GM19239 (cell line): ENCODE results near the gene CDH19.

Experiments
- DNase-seq: peaks from one replicate; pipeline ENCODE4 v3.0.0; 2011; ENCODE audit warnings: low spot score; ENCODE audit not compliant: insufficient read length
- FAIRE-seq: peaks from 2 replicates; lab custom pipeline; 2011; peaks lifted over from hg19 to GRCh38; lab: Jason Lieb, UNC

Gene CDH19

DNA sequence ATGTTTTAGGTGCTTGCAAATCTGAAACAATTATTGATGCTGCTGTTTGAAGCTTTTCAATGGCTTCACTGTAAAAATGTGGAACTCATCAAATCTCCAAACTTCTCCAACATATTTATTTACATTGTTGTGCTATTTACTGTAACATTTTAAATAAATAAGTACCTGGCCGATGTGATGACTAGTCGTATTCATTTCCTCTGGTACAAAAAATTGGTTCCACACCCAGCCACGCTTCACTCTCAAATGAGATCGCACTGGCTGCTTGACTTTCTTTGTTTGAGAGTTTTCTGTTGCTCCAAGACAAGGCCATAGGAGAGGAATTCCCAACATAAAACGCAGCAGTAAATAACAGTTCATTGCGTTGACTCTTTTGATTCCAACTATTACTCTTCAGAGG lies 32.0 kb downstream of the CDH19 start:
- FAIRE-seq (no peak), DNase-seq (no peak)

DNA sequence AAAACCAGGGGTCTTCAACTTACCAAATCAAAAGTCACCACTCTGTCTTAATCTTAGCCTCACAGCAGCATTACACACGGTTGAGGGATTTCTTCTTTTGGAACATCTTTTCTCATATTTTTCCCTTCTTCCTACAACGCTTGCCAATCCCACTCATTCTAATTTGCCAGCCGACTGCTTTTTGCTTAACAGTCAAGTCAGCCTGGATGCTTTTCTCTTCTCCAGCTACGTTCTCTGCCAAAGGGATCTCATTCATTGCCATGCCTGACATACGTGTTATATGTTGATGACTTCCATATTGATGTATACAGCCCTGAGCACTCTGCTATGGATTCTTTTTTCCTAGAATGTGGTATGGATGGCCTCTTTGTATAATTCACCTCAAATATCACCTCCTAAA lies 37.3 kb downstream of the CDH19 start:
- FAIRE-seq, result no peak
- no peak for DNase-seq

DNA sequence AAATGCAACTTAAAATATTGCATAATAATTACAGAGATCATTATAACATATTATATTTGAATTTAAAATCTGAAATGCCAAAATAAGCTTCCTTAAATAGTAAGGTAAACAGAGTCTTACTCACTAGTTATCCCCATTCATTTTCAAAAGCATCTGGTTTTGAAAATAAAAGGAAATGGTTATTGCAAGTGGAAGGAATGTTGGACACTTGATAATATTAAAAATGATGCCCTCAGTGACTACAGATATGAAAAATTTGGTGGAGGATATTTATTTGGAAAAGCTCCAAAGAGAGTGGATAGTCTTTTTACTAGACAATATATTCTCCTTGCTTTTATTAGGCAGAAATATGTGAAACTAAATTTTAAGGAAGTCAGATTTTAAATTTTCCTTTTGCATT lies 39.7 kb downstream of the CDH19 start:
- DNase-seq (no peak), FAIRE-seq (no peak)

DNA sequence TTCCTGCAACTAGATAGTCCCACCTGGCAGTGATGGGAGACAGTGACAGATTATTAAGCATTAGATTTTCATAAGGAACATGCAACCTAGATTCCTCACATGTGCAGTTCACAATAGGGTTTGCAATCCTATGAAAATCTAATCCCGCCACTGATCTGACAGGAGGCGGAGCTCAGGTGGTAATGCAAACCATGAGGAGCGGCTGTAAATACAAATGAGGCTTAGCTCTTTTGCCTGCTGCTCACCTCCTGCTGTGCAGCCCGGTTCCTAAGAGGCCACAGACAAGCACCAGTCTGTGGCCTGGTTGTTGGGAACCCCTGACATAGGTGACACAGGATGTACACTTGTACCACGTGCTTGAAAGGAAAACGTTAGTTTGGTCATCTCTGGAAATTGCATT lies 41.6 kb downstream of the CDH19 start:
- DNase-seq, result no peak
- no peak for FAIRE-seq

DNA sequence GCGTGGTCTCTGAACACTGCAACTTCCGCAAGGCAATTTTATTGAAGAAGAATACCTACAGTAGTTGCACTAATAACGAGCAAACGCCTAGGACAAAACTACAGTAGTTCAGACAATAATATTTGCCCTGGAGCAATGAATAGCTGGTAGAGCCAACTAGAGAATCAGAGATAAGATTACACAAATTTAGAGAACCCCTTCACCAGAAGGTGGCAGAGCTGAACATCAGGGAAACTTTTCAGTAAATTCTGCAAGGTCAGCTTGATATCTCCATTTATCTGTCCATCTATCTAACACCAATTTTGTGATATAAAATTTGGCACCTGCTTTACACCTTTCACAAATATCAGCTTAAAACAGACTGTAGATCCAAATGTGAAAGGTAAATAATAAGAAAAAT lies 43.8 kb downstream of the CDH19 start:
- DNase-seq (no peak), FAIRE-seq (no peak)

DNA sequence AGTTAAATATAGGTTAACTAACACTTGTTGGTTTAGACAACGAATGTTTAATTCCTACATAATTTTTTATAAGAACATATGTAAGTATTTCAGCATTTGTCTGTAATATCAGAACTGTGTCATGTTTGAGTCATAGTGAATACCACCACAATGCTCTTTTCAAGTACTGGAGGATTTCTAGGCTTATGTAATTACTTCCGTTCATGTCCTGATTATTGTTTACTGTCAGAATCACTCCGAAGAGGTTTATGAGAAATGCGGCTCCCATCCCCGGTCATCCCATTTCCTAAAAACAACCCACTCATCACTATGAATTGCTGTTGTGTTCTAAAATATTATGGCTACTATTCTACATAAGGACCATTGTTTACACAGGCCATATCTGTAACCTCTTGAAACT lies 45.1 kb downstream of the CDH19 start:
- DNase-seq (no peak), FAIRE-seq (no peak)

DNA sequence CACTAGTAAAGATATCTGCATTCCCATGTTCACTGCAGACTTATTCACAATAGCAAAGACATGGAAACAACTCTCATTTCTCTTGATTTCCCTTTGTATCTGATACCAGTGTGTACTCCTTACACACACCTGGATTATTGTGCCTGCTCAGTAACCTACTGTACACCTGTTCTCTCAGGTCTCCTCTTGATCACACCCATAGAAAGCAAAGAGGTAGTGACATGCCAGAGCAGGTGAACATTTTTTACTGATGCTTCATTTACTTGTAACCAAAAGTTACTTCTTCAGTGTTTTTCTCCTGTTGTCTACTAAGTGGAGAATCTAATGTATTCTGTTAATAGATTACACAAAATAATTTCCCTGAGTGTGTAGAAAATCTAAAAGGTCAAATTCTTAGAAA lies 46.8 kb downstream of the CDH19 start:
- DNase-seq, result no peak
- no peak for FAIRE-seq

DNA sequence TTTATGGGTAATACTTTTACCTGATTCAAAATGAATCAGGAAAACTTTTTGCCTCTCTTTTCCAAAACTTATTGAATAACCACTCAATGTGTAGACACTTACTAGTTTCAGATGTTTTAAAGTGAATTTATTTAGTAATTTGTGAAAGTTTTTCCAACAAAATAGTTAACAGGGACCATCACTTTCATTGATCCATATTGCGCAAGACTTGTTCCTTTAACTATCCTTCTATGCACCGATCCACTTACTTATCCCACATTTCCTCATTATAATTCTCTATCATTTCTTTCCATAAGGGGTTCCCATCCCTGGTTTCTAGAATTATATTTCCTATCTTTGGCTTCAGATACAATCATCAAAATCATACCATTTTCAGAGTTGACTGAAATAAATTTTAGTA lies 48.3 kb downstream of the CDH19 start:
- no peak for FAIRE-seq
- no peak for DNase-seq

DNA sequence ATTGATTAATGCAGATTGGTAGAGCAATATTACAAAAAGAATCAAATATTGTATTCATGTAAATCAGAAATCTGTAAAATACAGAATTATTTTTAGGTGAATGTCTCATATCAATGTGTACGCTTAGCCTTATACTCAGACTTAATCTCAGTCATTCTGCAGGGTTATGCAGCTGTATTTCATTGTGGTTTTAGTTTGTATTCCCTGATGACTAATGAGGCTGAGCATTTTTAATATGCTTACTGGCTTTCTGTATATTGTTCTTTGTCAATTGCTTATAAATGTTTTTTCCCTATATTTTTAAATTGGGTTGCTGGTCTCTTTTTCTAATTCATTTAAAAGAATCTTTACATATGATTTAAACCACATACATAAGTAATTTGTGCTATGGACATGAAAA lies 50.1 kb downstream of the CDH19 start:
- no peak for FAIRE-seq
- DNase-seq, result no peak

DNA sequence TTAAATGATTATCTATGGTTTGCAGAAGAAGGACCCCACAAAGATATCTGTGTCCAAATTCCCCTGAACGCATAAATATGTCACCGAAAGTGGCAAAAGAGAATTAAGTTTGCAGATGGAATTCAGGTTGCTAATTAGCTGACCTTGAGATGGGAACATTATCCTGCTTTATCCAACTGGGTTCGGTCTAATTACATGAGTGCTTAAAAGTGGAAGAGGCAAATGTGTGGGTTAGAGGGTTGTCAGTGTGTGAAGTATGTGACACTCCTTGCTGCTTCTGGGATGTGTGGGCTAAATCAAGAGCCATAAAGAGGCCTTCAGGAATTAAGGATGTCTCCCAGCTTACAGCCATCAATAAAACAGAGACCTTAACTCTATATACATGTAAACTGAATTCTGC lies 53.5 kb downstream of the CDH19 start:
- FAIRE-seq (no peak), DNase-seq (no peak)

DNA sequence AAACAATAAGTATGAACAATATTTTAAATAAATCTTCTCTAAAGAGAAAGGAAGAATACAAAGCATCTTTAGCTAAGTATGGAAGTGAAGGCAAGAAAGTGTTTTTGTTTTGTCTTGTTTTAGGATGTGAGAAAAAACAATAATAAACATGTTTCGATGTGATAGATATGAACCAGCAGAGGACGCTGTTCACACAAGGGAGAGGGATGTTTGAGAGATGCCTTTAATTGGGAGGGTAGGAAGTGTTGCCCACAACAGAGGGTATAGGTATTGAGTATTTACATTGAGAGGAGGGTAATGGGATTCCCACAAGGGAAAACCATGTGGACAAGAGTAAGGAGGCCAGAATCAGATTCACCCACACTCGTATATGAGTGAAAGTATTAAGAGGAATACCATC lies 55.1 kb downstream of the CDH19 start:
- FAIRE-seq, result no peak
- DNase-seq, result no peak

DNA sequence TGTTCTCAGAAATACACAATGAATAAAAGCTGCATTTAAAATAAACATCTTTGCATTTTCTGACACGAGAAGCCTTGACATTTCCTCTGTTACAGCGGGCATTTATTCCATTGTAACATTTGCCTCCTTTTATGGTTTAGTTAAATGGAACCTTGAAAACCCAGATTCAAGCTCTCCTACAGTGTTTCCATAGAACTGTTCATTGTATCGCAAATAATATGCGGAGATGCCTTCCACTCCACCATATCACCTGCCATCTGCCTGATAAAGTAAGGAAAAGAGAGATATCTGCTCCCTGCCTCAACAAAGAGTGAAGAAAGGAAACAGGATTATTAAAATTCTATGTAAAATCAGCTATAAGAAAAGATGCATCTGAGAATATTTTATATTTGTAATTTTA lies 69.8 kb downstream of the CDH19 start:
- no peak for FAIRE-seq
- DNase-seq, result no peak

DNA sequence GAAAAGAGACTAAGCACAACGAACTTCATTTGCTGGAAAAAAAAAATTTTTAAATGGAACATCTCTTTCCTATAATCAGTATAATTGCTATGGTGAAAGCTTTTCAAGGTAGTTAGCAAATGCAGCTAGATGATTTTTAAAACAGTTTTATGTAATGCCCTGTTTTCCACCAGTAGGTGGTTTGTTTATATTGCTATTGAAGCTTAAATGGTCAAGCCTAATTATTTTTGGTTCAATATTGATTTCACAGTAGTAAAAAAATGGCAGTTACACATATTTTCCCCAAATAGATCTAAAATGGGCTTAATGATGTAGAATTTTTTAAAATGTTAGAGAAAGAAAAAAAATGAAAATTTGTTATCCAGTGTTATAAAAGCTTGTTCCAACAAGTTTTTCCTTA lies 70.2 kb downstream of the CDH19 start:
- FAIRE-seq (no peak), DNase-seq (no peak)

DNA sequence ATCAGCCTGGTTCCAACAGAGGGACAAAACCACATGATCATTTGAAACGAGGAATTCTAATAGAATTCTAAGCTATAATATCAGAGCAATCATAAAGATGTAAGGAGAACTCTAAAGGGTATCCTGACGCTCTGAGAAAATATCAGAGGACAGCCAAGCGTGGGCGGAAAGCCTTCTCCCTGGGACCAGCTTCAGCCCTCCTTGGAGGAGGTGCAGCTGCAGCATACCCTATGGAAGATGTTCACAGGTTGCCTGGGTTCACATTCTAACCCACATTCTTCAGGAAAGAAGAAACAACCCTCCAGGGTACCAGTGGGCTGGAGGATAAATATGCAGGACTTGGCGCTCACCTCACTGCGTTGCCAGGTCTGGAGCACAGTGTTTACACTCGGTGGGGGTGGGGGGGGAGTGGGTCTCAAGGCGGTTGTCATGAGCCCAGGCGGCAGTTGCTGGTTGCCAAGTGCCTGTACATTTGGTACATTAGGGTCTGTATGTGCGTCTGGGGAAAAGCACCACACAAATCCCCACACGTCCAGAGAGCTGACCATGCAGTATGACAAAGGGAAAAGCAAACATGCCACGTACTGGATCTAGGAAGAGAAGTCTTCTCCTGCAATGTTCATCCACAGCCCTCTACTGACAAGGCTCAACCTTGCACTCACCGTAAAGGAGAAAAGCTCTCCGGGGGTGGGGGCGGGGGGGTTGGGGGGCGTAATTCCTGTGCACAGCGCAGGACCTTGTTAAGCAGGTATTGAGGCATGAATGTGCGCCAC lies 80.5 kb downstream of the CDH19 start:
- DNase-seq (no peak), FAIRE-seq (no peak)

DNA sequence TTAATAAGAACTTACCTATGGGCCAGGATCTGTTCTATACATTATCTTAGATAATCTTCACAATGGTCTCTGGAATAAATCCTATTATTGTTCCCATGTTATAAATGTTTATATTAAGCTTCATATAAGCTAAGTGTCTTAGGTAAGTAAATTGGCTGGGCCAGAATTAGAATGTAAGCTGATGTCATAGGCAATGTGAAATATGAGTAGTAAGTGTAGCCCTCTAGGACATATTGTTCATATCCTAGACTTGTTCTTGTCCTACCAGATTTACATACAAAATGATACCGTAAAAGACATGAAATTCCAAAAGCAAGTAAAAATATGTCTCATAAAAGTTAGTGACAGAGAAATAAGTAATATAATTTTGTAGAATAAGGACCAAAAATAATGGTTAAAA lies 89.9 kb downstream of the CDH19 start:
- FAIRE-seq (no peak), DNase-seq (no peak)

DNA sequence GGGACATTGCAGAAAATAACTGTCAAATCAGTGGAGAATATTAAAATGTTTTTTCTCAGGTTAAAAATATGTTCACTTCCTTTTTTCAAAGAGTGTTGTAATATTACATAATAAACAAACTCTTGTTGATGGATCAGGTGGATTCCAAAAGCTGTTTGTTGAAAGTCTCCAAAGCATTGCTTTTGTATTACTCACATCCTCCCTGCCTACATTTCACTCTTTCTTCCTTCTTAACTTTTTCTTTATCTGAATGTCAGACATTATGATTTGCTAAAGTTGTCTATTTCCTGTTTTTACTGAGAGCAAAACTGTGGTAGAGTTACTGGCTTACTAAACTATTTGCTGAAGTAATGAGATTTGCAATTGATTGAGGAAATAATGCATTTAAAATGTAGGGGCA lies 92.1 kb downstream of the CDH19 start:
- DNase-seq (no peak), FAIRE-seq (no peak)

DNA sequence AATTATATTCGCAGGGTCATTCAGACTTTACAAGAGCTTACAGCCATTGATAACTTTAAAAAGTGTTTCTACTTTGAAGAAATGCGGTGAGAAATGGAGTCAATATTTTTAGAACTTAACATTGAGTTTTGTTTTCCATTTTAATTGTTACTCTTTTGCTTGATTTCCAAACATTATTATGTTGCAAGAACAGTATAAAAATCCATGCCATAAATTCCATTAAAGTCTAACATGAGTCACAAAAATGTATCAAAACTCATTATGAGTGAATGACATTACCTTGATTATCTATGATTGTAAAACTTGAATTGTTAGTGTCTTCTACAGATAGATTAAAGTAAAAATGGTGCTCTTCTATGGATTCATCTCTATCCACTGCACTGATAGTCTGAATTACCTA lies 92.6 kb downstream of the CDH19 start:
- DNase-seq (no peak), FAIRE-seq (no peak)

DNA sequence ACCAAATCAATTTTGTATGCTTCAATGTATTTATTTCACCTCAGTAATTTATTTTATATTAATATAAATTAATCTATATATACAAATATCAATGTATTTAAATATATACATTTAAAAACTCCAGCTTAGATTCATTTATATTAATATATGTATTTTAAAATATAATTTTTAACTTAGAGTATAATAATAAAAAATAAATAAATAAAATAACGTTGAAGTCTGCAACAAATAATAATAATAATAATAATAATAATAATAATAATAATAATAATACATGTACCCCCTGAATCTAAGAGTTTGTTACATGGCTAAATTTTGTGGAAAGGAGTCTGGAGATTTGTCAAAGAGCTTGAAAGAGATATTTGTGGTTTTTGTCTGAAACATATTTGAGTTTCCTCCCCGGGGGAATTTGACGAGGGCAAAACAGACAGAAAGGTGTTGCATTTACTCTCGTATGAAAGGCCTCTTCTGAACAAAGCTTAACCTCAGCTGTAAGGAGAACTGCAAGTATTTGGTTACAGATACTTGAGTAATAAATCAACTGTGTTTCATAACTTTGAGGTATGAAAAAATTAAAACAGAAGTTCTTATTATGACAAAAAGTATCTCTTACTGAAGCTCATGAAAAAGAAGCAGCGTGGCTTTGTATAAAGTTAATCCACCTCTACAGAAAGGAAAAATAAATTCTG lies 93.4 kb downstream of the CDH19 start:
- FAIRE-seq (no peak), DNase-seq (no peak)

DNA sequence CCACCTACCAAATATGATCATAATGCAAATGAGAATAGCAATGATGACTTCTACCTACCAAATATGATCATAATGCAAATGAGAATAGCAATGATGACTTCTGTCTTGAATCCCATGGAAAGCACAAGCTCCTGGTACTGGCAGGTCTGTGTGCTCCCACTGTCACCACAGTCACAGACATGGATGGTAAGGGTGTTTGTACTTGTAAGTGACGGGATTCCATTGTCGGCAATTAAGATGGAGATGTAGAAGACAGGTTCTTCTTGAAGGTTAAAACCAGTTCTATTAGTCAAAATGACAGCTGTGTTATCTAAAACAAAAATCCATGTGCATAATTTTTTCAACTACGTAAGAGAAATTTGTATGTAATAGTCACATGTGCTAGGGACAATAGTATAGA lies 95.0 kb downstream of the CDH19 start:
- FAIRE-seq (no peak), DNase-seq (no peak)

DNA sequence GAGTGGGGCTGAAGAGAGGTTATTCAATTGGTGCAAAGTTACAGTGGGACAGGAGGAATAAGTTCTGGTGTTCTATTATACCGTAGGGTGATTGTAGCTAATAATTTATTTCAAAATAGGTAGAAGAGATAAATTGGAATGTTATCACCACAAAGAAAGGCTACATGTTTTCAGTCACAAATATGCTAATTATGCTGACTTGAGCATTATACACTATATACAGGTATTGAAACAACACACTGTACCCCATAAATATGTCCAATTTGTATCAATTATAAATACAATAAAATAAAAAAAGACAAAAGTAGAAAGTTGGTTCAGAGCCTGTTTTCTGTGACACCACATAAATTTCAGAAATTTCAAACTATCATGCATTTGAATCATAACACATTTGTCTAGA lies 97.7 kb downstream of the CDH19 start:
- DNase-seq (no peak), FAIRE-seq (no peak)

DNA sequence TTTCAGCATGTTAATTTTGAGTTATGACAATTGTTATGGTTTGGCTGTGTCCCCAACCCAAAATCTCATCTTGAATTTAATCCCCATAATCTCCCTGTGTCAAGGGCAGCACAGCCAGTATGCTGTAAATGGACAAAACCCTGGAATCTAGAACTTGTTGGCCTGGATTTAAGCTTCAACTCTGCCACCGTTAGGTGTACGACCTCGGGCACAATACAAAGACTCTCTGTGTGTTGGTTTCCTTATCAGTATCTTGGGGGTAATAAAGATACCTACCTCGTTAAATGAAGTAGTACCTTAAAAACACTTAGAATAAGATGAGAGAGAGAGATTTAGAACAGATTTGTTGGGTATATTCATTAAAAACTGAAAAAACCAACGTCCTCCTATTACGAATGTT lies 106.5 kb downstream of the CDH19 start:
- DNase-seq, result no peak
- FAIRE-seq, result no peak

DNA sequence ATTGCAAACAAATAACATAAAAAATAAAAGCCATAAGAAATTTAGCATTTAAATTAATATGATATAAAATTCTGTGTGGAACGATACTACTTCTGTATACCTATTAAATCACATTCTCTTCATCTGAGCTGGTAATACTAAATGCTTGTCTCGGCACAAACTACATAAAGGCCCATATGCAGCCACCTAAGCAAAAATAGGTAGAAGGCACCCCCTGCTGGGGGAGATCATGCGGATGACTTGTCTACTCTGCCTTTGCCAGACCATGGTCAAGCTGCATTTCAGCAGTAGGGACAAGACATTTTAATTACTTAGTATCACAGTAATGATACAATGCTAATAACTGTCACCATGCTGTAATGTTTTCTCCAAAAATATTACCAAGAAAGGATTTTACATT lies 108.0 kb downstream of the CDH19 start:
- FAIRE-seq (no peak), DNase-seq (no peak)
